GM12865 (cell line): ENCODE results near the gene DNM2.
"Not testable (repeated sequence)": the region's sequence is repeated elsewhere in the genome, so short reads cannot be mapped to it uniquely, and the experiment has no call there.

Experiments
- DNase-seq: peaks from one replicate; pipeline ENCODE4 v3.0.0; 2010; ENCODE audit warnings: low read depth
- H3K4me3 ChIP-seq: 2 replicates; pipeline ENCODE4 v1.5.1; 2011; ENCODE audit warnings: mild to moderate bottlenecking, low read depth, low read length, control low read depth
- CTCF ChIP-seq: IDR thresholded peaks from 2 replicates; pipeline ENCODE4 v1.5.1; 2011; ENCODE audit warnings: low read length, control low read depth, low read depth, inconsistent platforms; ENCODE audit not compliant: insufficient read depth; ENCODE audit errors: missing control alignments

Gene DNM2

GRCh38 chr19:10752237-10752912 lies 34.5 kb downstream of the DNM2 start:
- TF ChIP-seq CTCF = no peak
- no peak overlapping the region for H3K4me3 ChIP-seq
- DNase-seq = no peak

- H3K4me3 ChIP-seq = no peak overlapping the region
- TF ChIP-seq CTCF = no peak
- no peak for DNase-seq
Observed at GRCh38 chr19:10752913-10753704, 35.2 kb downstream of the DNM2 start.

GRCh38 chr19:10756371-10756770 lies 38.5 kb downstream of the DNM2 start:
- H3K4me3 ChIP-seq = no peak overlapping the region
- no peak for TF ChIP-seq CTCF
- no peak for DNase-seq

- no peak for TF ChIP-seq CTCF
- no peak overlapping the region for H3K4me3 ChIP-seq
- DNase-seq = no peak
Observed at GRCh38 chr19:10756791-10757190, 38.9 kb downstream of the DNM2 start.

GRCh38 chr19:10758050-10758449 lies 40.2 kb downstream of the DNM2 start:
- DNase-seq, H3K4me3 ChIP-seq: not testable (repeated sequence)

- DNase-seq = no peak
- TF ChIP-seq CTCF = no peak
- peak overlapping the region; percentile 44 for H3K4me3 ChIP-seq
Observed at GRCh38 chr19:10758978-10759377, 41.1 kb downstream of the DNM2 start.

GRCh38 chr19:10760273-10760944 lies 42.5 kb downstream of the DNM2 start:
- no peak for TF ChIP-seq CTCF
- peak overlapping the region; percentile 5; the same call in 1 of the 2 replicates for H3K4me3 ChIP-seq
- DNase-seq = peak; percentile 78
